ENCODE measurements around the gene SLC6A12.
A peak's percentile ranks its signal among the peaks of the same experiment; 100 is the strongest.

SLC6A12 gene

DNA sequence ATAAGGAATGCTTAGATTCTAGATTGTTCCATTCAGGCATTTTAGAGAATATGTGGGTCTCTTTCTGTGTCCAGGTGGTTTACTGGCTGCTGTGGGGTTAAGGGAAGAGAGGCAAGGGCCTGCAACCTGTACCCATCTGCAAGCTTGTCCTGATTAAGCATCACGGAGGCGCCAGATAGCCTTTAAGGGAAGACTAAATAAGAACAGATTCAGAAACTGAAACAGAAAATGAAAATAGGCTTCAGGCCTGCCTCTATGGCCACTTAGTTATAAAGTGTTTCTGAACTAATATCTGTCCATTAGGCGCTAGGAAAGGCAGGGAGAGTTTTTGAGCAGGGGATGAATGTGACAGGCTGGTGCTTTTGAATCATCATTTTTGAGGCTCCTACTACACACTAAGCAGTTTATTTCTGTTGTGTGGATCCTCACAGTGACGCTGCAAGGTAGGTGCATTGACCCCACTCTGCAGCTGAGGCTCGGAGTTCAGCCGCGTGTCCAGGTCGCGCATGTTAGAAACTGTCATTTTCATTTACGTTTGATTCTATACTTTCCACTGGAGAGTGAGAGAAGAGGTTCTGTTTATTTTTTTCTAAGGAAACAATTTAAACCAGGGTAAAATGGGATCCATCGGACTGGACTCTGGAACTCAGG lies 47.4 kb downstream of the SLC6A12 start:
- Mint-ChIP-seq H3K36me3 (ENCODE audit: low read depth) (no peaks in the 10 kb centered on the region), H3K9me3 (no peaks in the 10 kb centered on the region), H3K27me3 (no peaks in the 10 kb centered on the region), H3K27ac (no peak overlapping the region), H3K4me3 (no peak overlapping the region), H3K4me1 (ENCODE audit: low read depth) (peaks cover 13% of the 10 kb centered on the region)
- no peak for DNase-seq

- H3K36me3 Mint-ChIP-seq (ENCODE audit: low read depth): no peaks in the 10 kb centered on the region
- no peak for DNase-seq
- peaks cover 13% of the 10 kb centered on the region for H3K4me1 Mint-ChIP-seq (ENCODE audit: low read depth)
- H3K27me3 Mint-ChIP-seq: no peaks in the 10 kb centered on the region
- no peak overlapping the region for H3K4me3 Mint-ChIP-seq
- no peaks in the 10 kb centered on the region for H3K9me3 Mint-ChIP-seq
- H3K27ac Mint-ChIP-seq: no peak overlapping the region
These were observed 48.0 kb downstream of the SLC6A12 start for GRCh38 chr12:165862-166368.

DNA sequence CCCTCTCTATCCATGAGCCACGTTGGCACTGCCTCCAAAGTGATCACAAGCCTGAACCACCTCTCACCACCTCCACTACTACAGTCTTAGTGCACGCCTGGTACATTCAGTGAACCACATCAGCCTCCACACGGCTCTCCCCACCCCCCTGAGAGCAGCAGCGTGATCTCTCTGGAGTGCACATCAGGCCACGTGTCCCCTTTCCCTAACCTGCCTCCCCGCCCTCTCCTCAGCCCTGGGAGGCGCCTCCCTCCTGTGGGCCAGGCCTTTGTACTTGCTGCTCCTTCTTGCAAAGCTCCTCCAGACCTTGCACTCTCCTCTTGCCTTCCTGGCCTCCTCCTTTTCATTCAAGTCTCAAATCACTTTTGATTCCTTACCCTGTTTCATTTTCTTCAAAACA lies 49.8 kb downstream of the SLC6A12 start:
- H3K27me3 Mint-ChIP-seq: no peaks in the 10 kb centered on the region
- no peaks in the 10 kb centered on the region for H3K36me3 Mint-ChIP-seq (ENCODE audit: low read depth)
- no peak overlapping the region for H3K4me3 Mint-ChIP-seq
- H3K9me3 Mint-ChIP-seq: no peaks in the 10 kb centered on the region
- DNase-seq: no peak
- H3K27ac Mint-ChIP-seq: no peak overlapping the region
- peaks cover 8% of the 10 kb centered on the region for H3K4me1 Mint-ChIP-seq (ENCODE audit: low read depth)

DNA sequence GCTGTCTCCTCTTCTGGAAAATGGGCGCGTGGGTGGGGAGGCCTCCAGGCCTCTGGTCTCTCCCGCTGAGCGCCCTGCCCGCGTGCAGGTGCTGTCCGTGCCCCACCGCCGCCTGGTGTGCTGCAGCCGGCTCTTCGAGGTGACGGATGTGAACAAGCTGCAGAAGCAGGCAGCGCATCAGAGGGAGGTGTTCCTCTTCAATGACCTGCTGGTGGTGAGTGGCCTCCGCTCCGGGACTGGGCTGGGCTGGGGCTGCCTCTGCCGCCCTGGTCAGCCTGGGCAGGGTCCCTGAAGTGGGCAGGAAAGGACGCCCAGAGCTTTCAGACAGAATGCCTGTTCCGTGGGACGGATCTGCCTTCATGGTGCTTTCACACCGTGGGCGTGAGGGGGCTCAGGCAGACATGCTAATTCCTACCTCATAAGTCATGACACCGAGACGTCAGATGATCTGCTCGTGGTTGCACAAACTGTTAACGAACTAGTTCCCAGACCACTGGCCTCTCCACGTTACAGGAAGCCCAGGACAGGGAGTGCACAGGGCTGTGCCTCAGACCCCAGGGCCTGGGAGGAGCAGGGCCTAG lies 50.5 kb downstream of the SLC6A12 start:
- DNase-seq: no peak
- Mint-ChIP-seq H3K27me3 (no peaks in the 10 kb centered on the region), H3K27ac (no peak overlapping the region), H3K9me3 (no peaks in the 10 kb centered on the region), H3K36me3 (ENCODE audit: low read depth) (no peaks in the 10 kb centered on the region), H3K4me1 (ENCODE audit: low read depth) (peaks cover under 1% of the 10 kb centered on the region), H3K4me3 (no peak overlapping the region)

- no peak overlapping the region for H3K27ac Mint-ChIP-seq
- no peak overlapping the region for H3K4me3 Mint-ChIP-seq
- no peaks in the 10 kb centered on the region for H3K4me1 Mint-ChIP-seq (ENCODE audit: low read depth)
- no peak for DNase-seq
- H3K9me3 Mint-ChIP-seq: no peaks in the 10 kb centered on the region
- H3K36me3 Mint-ChIP-seq (ENCODE audit: low read depth): no peaks in the 10 kb centered on the region
- H3K27me3 Mint-ChIP-seq: no peaks in the 10 kb centered on the region
These were observed 51.3 kb downstream of the SLC6A12 start for GRCh38 chr12:162467-163307.

DNA sequence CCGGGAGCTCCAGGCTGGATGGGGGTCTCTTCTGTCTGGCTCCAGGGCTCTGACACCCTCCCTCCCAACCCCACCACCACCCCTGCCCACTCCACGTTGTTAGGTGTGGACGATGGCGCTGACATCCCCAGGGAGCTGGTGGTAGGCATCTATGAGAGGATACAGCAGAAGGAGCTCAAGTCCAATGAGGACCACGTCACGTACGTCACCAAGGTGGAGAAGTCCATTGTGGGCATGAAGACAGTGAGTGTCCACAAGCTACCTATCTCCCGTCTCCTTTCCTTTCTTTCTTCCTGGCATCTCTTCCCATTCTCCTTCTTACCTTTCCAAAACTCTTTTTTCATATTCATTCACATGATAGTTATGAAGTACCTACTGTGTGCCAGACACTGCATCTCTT lies 52.1 kb downstream of the SLC6A12 start:
- Mint-ChIP-seq H3K9me3 (no peaks in the 10 kb centered on the region), H3K4me1 (ENCODE audit: low read depth) (no peaks in the 10 kb centered on the region), H3K27me3 (no peaks in the 10 kb centered on the region), H3K36me3 (ENCODE audit: low read depth) (no peaks in the 10 kb centered on the region), H3K27ac (no peak overlapping the region), H3K4me3 (no peak overlapping the region)
- no peak for DNase-seq

- Mint-ChIP-seq H3K4me3 (no peak overlapping the region), H3K4me1 (ENCODE audit: low read depth) (no peaks in the 10 kb centered on the region), H3K27ac (no peak overlapping the region), H3K36me3 (ENCODE audit: low read depth) (no peaks in the 10 kb centered on the region), H3K27me3 (no peaks in the 10 kb centered on the region), H3K9me3 (no peaks in the 10 kb centered on the region)
- DNase-seq: no peak
These were observed 53.1 kb downstream of the SLC6A12 start for GRCh38 chr12:160858-161257.

DNA sequence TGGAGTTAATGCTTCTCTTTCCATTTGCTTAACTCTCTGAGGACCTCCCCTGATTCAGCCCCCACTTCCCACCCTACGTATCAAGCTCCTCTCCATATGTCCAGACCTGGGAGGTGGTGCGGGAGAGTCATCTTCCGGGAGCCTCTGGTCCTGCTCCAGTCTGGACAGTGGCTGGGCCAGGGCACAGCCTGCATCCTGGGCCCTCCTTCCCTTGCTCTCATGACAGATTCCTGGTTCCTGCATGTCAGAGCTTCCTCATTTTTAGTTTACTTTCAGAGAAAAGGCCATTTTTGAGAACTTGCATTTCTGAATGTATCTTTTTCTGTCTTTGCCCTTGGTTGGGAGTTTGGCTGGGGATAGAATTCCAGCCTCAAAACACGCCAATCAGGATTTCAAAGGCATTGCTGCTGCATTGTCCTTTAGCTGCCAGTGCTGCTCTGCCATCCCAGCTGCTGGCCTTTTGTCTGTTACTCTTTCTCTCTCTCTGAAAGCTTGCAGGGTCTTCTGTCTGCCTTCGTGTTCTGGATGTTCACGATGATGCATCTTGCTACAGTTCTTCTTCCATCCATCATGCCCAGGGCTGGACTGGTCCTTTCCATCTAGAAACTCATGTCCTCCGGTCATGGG lies 54.7 kb downstream of the SLC6A12 start:
- Mint-ChIP-seq H3K4me1 (ENCODE audit: low read depth) (no peaks in the 10 kb centered on the region), H3K36me3 (ENCODE audit: low read depth) (no peaks in the 10 kb centered on the region), H3K4me3 (no peak overlapping the region), H3K27me3 (no peaks in the 10 kb centered on the region), H3K9me3 (no peaks in the 10 kb centered on the region), H3K27ac (no peak overlapping the region)
- DNase-seq: no peak

DNA sequence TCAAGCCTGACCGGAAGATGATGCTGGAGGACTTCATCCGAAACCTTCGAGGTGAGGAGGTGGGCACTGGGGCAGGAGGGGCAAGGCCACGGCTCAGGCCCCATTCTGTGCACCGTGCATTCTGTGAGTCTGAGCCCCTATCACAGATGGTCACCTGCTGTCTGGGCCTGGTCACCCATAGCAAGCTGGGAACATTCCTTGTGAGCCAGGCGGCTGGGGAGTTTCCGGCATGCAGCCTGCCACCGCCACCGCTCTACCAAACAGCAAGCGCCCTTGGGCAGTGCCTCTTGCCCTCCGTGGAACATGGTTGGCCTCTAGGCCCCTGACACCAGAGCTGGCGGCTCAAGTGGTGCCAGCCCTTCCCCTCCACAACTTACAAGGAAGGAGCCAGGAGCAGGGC lies 56.3 kb downstream of the SLC6A12 start:
- no peaks in the 10 kb centered on the region for H3K9me3 Mint-ChIP-seq
- no peak for DNase-seq
- H3K36me3 Mint-ChIP-seq (ENCODE audit: low read depth): no peaks in the 10 kb centered on the region
- peaks cover 3% of the 10 kb centered on the region for H3K27me3 Mint-ChIP-seq
- no peak overlapping the region for H3K4me3 Mint-ChIP-seq
- peaks cover 3% of the 10 kb centered on the region for H3K4me1 Mint-ChIP-seq (ENCODE audit: low read depth)
- no peak overlapping the region for H3K27ac Mint-ChIP-seq

DNA sequence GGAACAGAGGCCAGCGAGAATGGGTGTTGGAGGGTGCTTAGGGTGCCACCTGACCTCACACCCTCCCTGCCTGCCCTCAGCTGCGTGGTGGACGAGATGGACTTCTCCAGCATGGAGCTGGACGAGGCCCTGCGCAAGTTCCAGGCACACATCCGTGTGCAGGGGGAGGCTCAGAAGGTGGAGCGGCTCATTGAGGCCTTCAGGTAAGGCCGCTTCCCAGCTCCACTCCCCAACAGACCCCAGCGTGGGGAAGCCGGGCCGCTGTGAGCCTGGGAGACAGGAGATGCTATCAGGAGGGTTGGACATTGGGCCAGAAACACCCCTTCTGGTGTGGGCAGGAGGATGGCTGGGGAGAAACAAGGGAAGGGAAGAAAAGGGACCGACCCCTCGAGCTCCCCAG lies 57.0 kb downstream of the SLC6A12 start:
- Mint-ChIP-seq H3K4me1 (ENCODE audit: low read depth) (peaks cover 3% of the 10 kb centered on the region), H3K36me3 (ENCODE audit: low read depth) (no peaks in the 10 kb centered on the region), H3K9me3 (no peaks in the 10 kb centered on the region), H3K27me3 (peaks cover 3% of the 10 kb centered on the region), H3K27ac (no peak overlapping the region), H3K4me3 (no peak overlapping the region)
- no peak for DNase-seq

DNA sequence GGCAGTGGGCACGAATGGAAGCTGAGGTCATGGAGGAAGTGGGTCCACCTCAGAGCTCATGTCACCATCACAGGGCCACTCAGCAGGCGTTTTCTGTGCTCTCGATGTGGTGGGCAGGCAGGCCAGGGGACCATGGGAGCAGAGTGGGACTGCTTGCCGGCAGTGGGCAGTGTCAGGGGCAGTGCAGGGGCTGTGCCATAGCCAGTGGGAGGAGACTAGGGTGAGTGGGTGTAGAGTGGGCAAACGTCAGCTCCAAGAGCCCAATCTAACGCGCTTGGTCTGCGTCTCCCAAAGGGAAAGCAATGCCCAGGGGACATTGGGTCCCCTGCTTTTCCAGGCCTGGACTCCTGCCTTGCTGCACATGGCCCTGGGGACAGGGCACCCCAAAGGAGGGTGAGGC lies 58.3 kb downstream of the SLC6A12 start:
- Mint-ChIP-seq H3K9me3 (no peaks in the 10 kb centered on the region), H3K4me1 (ENCODE audit: low read depth) (peaks cover 3% of the 10 kb centered on the region), H3K36me3 (ENCODE audit: low read depth) (no peaks in the 10 kb centered on the region), H3K4me3 (no peak overlapping the region), H3K27ac (no peak overlapping the region), H3K27me3 (peaks cover 3% of the 10 kb centered on the region)
- no peak for DNase-seq

DNA sequence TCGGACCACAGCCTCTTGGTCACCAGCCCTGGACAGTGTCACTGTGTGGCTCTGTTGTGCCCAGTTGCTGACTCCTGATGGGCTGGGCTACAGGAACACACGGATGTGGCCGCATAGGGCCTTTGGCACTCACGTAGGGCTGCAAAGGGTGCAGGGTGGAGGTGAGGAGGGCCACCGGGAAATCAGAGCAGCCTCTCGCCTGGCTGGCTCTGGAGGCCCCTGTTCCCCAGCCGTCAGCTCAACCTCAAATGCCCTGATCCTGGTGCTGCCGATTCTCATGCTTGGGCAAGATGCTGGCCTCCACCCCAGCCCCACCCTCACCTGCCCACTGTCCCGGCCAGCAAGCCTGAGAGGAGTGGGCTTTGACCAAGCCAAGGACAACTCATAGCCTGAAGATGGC lies 59.0 kb downstream of the SLC6A12 start:
- no peak for DNase-seq
- Mint-ChIP-seq H3K4me3 (no peak overlapping the region), H3K27ac (no peak overlapping the region), H3K27me3 (peaks cover 3% of the 10 kb centered on the region), H3K9me3 (no peaks in the 10 kb centered on the region), H3K36me3 (ENCODE audit: low read depth) (no peaks in the 10 kb centered on the region), H3K4me1 (ENCODE audit: low read depth) (peaks cover 3% of the 10 kb centered on the region)

GRCh38 chr12:154058-154457 lies 59.9 kb downstream of the SLC6A12 start:
- Mint-ChIP-seq H3K4me3 (no peak overlapping the region), H3K27me3 (peaks cover 3% of the 10 kb centered on the region), H3K9me3 (no peaks in the 10 kb centered on the region), H3K27ac (no peak overlapping the region), H3K36me3 (ENCODE audit: low read depth) (no peaks in the 10 kb centered on the region), H3K4me1 (ENCODE audit: low read depth) (peaks cover 3% of the 10 kb centered on the region)
- no peak for DNase-seq

DNA sequence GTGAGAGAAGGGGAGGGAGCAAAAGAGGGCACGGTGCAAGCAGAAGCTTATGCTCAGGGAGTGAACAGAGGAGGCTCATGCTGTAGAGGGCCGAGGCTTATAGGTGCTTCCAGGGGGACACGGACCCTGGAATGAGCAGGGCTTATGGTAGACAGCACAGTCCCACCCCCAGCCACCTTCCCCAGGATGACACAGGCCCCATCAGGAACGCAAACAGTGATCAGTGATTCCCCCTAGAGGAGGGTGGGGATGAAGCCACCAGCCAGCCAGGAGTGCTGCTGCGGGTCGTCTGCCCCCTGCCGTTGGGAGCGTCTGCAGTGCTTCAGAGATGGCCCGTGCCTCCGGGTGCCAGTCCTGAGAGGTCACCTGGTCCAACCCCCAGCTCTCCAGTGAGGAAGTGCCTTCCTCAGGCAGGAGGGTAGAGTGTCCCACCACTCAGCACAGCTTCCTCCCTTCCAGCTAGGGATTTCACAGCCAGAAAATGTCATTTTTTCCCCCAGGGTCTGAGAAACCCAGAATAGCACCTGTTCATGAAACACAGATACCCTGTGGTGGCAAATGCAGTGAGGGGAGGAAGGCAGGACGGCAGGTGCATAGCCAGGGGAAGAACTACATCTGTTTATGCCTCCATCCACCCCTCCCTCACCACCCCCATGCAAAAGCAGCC lies 60.7 kb downstream of the SLC6A12 start:
- Mint-ChIP-seq H3K27me3 (peaks cover 3% of the 10 kb centered on the region), H3K4me3 (no peak overlapping the region), H3K9me3 (no peaks in the 10 kb centered on the region), H3K36me3 (ENCODE audit: low read depth) (no peaks in the 10 kb centered on the region), H3K4me1 (ENCODE audit: low read depth) (peaks cover 3% of the 10 kb centered on the region), H3K27ac (no peak overlapping the region)
- DNase-seq: peak; percentile 70

Measured in activated T-cell treated with anti-CD3 and anti-CD28 coated beads, Interleukin-2, amount 50 U/mL, for 24 hours (primary cell).